KMS-11 (cell line): Measurements from ENCODE around the gene ISYNA1.
A peak's percentile ranks its signal among the peaks of the same experiment; 100 is the strongest.

ENCODE experiments used
- H2AFZ ChIP-seq: fragments of 200-600 bp; sonication (generic); 2 replicates; pipeline ENCODE4 v1.6.1; 2016; ENCODE audit warnings: antibody characterized with exemption, mixed run types, low read depth
- H3K27ac ChIP-seq: fragments of 200-600 bp; sonication (generic); 2 replicates; pipeline ENCODE4 v1.6.1; 2016; ENCODE audit warnings: mild to moderate bottlenecking, mixed run types
- H3K27me3 ChIP-seq: fragments of 200-600 bp; sonication (generic); 2 replicates; pipeline ENCODE4 v1.6.1; 2017; ENCODE audit warnings: mild to moderate bottlenecking, low read depth, mixed run types, moderate library complexity; ENCODE audit not compliant: insufficient read depth
- H3K36me3 ChIP-seq: fragments of 200-600 bp; sonication (generic); 2 replicates; pipeline ENCODE4 v1.6.1; 2017; ENCODE audit warnings: mild to moderate bottlenecking, mixed run types; ENCODE audit not compliant: insufficient read depth
- H3K4me1 ChIP-seq: fragments of 200-600 bp; sonication (generic); 2 replicates; pipeline ENCODE4 v1.6.1; 2016; ENCODE audit warnings: mild to moderate bottlenecking, low read depth, mixed run types; ENCODE audit not compliant: poor library complexity, severe bottlenecking
- H3K4me2 ChIP-seq: fragments of 200-600 bp; sonication (generic); 2 replicates; pipeline ENCODE4 v1.7.0; 2016; ENCODE audit warnings: mild to moderate bottlenecking, mixed run types
- H3K4me3 ChIP-seq: fragments of 200-600 bp; sonication (generic); IDR thresholded peaks from 2 replicates; pipeline ENCODE4 v1.6.1; 2017; ENCODE audit warnings: low read depth, low read length, mixed read lengths; ENCODE audit not compliant: insufficient read depth
- H3K79me2 ChIP-seq: fragments of 200-600 bp; sonication (generic); 2 replicates; pipeline ENCODE4 v1.6.1; 2016; ENCODE audit warnings: low read depth, mixed run types; ENCODE audit not compliant: insufficient read depth
- H3K9ac ChIP-seq: fragments of 200-600 bp; sonication (generic); 2 replicates; pipeline ENCODE4 v1.6.1; 2016; ENCODE audit warnings: mild to moderate bottlenecking, mixed run types
- H4K20me1 ChIP-seq: fragments of 200-600 bp; sonication (generic); 2 replicates; pipeline ENCODE4 v1.6.1; 2016; ENCODE audit warnings: mild to moderate bottlenecking, mixed run types; ENCODE audit not compliant: insufficient read depth
- TF ChIP-seq, protein P1 (sequence below): fragments of 200-600 bp; sonication (generic); conservative IDR thresholded peaks from 2 replicates; pipeline ENCODE4 v1.6.1; 2017; ENCODE audit warnings: low read depth, mild to moderate bottlenecking, antibody characterized with exemption, low read length, moderate library complexity, mixed read lengths

The ISYNA1 gene

DNA sequence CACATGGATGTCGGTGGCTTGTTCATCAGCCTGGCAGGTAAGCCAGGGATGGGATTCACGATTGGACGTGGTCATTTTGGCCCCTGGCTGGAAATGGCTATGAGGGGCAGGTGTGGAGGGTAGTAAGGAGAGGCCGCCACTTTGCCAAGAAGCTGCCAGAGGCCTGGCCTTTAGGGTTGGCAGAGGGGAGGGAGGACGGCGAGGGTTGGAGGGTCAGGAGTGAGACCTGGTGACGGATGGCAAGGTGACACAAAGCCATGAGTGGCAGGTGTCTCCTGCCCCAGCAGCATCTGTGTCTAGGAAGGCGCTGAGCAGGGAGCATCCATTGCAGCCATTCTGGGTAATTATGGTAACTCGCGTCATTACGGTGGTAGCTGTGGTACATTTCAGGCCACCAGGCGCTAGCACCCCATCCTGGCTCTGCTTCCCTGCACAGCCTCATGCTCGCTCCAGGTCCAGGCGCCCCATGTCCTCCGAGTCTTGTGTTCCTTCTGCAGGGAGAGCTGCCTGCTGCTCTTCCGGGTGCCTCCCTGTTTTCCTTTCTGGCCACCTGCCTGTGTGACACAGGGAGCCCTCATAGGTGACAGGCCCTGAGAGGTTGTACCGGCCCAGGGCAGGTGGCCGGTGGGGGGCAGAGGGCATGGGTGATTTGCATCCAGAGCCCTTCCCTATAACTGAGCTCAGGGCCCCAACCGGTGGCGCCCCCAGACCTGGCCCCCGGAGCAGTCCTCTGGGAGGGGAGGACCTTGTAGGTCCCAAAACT is 14.5 kb downstream of the ISYNA1 start:
- Histone ChIP-seq H3K27me3 (0 out of 2 replicates have a peak, but pooled peaks cover 3% of the 10 kb centered on the region), H3K27ac (no peak overlapping the region), H3K4me3 (no peak overlapping the region), H2AFZ (no peak overlapping the region), H3K79me2 (peaks cover 8% of the 10 kb centered on the region; the same call in 1 of the 2 replicates), H3K4me2 (no peak overlapping the region), H3K9ac (no peak overlapping the region), H4K20me1 (no peaks in the 10 kb centered on the region), H3K36me3 (no peaks in the 10 kb centered on the region), H3K4me1 (peaks cover 20% of the 10 kb centered on the region)
- TF ChIP-seq, protein P1, sequence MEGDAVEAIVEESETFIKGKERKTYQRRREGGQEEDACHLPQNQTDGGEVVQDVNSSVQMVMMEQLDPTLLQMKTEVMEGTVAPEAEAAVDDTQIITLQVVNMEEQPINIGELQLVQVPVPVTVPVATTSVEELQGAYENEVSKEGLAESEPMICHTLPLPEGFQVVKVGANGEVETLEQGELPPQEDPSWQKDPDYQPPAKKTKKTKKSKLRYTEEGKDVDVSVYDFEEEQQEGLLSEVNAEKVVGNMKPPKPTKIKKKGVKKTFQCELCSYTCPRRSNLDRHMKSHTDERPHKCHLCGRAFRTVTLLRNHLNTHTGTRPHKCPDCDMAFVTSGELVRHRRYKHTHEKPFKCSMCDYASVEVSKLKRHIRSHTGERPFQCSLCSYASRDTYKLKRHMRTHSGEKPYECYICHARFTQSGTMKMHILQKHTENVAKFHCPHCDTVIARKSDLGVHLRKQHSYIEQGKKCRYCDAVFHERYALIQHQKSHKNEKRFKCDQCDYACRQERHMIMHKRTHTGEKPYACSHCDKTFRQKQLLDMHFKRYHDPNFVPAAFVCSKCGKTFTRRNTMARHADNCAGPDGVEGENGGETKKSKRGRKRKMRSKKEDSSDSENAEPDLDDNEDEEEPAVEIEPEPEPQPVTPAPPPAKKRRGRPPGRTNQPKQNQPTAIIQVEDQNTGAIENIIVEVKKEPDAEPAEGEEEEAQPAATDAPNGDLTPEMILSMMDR = no peak

DNA sequence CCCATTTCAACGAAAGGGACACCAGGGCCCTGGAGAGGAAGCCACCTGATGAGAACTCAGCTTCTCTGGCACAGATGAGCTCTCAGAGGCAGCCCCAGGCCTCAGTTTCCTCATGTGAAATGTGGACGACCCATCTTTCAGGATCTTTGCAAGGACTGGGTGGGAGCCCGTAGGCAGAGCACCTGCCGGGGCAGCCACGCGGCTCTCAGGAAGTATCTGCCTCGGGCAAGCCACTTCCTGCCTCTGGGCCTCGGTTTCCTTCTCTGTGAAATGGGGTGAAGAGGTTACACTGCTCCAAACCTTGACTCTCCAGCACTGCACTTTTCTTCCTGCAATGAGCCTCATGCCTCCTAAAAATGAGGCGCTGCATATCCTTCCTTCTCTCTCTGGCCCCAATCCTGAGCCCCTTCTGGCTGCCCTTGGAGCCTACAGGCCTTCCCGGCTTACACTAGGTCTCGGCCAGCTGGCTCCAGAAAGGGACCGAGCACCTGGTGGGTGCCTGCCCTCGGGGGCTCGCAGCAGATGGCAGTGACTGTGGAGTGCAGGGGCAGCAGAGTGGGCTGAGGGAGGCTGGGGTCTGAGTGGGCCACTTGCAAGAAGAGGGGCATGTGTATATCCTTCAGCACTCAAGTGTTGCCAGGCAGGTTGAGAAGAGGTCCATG is 15.3 kb downstream of the ISYNA1 start:
- 0 out of 2 replicates have a peak, but pooled peaks cover 5% of the 10 kb centered on the region for H3K27me3 ChIP-seq
- TF ChIP-seq, protein P1 = no peak
- H3K4me2 ChIP-seq = no peak overlapping the region
- no peaks in the 10 kb centered on the region for H4K20me1 ChIP-seq
- peaks cover 8% of the 10 kb centered on the region; the same call in 1 of the 2 replicates for H3K79me2 ChIP-seq
- H3K27ac ChIP-seq = no peak overlapping the region
- peaks cover 23% of the 10 kb centered on the region for H3K4me1 ChIP-seq
- H3K4me3 ChIP-seq = no peak overlapping the region
- no peak overlapping the region for H3K9ac ChIP-seq
- H2AFZ ChIP-seq = no peak overlapping the region
- H3K36me3 ChIP-seq = no peaks in the 10 kb centered on the region

DNA sequence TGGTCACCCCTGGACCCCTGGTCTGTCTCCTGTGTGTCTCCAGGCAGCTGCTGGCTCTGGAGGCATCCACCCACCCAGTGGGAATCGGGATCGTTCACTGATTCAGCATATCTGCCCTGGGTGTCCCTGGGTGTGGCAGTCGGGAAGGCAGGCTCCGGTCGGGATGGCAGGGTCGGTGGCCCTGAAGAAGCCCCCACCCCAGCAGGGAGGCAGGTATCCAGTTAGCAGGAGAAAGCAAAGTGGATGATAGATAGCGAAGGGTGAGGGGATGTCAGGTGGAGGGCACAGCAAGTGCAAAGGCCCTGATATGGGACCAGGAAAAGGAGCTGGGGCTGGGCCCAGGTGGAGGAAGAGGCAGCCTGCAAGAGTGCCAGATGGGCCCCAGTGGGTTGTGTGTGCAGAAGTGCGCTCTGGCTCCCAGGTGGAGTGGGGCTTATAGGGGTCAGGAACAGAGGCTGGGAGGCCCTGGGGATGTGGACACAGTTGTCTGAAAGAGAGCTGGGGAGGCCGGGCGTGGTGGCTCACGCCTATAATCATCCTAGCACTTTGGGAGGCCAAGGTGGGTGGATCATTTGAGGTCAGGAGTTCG is 16.5 kb downstream of the ISYNA1 start:
- 0 out of 2 replicates have a peak, but pooled peaks cover 11% of the 10 kb centered on the region for H3K27me3 ChIP-seq
- H3K79me2 ChIP-seq = peaks cover 8% of the 10 kb centered on the region; the same call in 1 of the 2 replicates
- no peak overlapping the region for H3K9ac ChIP-seq
- no peak overlapping the region for H3K4me3 ChIP-seq
- no peaks in the 10 kb centered on the region for H3K36me3 ChIP-seq
- H3K27ac ChIP-seq = no peak overlapping the region
- TF ChIP-seq, protein P1 = no peak
- peaks cover 31% of the 10 kb centered on the region for H3K4me1 ChIP-seq
- no peak overlapping the region for H2AFZ ChIP-seq
- no peaks in the 10 kb centered on the region for H4K20me1 ChIP-seq
- no peak overlapping the region for H3K4me2 ChIP-seq

DNA sequence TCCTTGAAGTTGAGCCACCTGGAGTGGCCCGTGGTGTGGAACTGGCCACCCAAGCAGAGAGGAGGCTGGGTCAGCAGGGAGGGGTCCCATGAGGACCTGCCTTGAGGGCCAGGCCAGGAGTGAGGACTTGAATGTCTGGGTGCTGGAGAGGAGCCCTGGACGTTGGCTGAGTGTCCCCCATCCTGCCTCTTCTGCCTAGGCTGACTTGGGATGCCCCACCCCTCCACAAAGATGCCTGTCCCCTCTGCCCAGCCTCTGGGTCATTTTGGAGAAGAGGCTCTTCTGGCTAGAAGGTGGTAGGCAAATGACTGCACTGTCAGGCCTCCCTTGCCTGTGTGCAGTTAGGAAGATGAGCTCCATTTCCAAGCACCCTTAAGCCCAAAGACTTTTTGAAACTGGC is 17.0 kb downstream of the ISYNA1 start:
- H3K79me2 ChIP-seq = peaks cover 8% of the 10 kb centered on the region; the same call in 1 of the 2 replicates
- H3K27me3 ChIP-seq = 0 out of 2 replicates have a peak, but pooled peaks cover 11% of the 10 kb centered on the region
- peaks cover 35% of the 10 kb centered on the region for H3K4me1 ChIP-seq
- no peak overlapping the region for H3K27ac ChIP-seq
- H3K36me3 ChIP-seq = no peaks in the 10 kb centered on the region
- TF ChIP-seq, protein P1 = no peak
- peak overlapping the region; percentile 71; the same call in 1 of the 2 replicates for H3K4me2 ChIP-seq
- H3K9ac ChIP-seq = no peak overlapping the region
- no peak overlapping the region for H2AFZ ChIP-seq
- no peaks in the 10 kb centered on the region for H4K20me1 ChIP-seq
- H3K4me3 ChIP-seq = no peak overlapping the region
